GM21367 (cell line): ENCODE data around the gene SKIC2.
A peak's percentile ranks its signal among the peaks of the same experiment; 100 is the strongest.
"Not testable (repeated sequence)": the region's sequence is repeated elsewhere in the genome, so short reads cannot be mapped to it uniquely, and the experiment has no call there.

ENCODE experiments used
- ATAC-seq: cut with Tn5 transposase; IDR thresholded peaks from one replicate; pipeline ENCODE4 v1.9.1; 2021; ENCODE audit not compliant: unreplicated experiment

The SKIC2 gene

DNA sequence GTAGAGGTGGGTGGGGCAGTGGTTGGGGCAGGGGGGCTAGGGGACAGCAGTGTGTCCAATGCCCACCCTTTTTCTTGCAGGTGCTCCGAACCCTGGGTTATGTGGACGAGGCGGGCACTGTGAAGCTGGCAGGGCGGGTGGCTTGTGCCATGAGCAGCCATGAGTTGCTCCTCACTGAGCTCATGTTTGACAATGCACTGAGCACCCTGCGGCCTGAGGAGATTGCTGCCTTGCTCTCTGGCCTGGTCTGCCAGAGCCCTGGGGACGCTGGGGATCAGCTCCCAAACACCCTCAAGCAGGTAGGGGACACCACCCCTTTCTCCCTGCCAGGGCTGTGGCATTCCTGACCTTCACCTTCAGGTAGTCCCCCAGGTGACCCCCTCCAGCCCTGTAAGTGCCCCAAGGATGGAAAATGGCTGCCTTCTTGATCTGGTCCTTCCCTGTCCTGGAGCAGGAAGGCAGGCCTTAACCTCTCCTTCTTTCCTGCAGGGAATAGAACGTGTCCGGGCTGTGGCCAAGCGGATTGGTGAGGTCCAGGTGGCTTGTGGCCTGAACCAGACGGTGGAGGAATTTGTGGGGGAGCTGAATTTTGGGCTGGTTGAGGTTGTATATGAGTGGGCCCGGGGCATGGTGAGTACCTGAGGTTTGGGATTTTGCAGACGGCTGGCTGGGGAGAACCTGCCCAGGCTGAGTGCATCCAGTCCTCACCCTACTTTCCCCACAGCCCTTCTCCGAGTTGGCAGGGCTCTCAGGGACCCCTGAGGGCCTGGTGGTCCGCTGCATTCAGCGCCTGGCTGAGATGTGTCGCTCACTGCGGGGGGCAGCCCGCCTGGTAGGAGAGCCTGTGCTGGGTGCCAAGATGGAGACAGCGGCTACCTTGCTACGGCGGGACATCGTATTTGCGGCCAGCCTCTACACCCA lies 10.1 kb downstream of the SKIC2 start:
- no peak for ATAC-seq

DNA sequence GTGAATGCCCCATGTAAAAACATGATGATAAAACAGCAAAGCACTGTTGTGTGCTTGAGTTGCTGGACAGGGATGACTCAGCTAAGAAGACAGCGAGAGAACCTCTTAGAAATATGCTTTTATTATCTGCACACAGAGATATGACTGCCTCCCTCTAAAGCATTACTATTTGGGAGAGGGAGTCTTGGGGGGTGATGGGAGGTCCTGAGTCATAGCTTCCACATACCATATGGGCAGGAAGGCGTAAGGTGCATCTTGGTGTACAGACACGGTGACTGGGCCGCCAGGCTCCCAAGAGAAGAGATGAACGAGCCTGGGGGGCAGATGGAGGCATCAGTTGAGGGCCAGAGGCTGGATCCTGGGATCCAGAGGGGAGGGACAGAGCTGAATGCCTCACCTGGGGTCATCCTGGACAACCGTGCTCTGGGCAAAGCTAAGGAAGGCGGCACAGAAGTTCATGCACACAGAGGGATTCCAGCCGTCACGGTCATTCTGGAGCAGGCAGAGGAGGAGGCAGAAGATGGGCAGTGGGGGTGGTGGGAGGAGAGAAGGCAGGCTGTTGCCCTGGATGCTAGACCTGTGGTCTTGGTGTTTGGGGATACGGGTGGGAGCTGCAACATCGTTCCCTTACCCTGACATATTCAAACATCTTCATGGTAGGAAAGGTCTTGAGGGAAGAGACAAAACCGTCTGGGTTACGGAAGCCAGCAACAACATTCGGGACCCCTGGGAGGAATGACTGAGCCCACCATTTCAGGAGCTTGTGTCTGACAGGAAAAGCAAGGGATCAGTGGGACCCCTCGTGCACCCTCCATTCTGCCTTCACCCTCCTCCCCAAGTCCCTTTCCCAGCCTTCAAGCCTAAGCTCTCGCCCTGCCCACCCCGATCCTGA lies 11.0 kb downstream of the SKIC2 start:
- no peak for ATAC-seq

DNA sequence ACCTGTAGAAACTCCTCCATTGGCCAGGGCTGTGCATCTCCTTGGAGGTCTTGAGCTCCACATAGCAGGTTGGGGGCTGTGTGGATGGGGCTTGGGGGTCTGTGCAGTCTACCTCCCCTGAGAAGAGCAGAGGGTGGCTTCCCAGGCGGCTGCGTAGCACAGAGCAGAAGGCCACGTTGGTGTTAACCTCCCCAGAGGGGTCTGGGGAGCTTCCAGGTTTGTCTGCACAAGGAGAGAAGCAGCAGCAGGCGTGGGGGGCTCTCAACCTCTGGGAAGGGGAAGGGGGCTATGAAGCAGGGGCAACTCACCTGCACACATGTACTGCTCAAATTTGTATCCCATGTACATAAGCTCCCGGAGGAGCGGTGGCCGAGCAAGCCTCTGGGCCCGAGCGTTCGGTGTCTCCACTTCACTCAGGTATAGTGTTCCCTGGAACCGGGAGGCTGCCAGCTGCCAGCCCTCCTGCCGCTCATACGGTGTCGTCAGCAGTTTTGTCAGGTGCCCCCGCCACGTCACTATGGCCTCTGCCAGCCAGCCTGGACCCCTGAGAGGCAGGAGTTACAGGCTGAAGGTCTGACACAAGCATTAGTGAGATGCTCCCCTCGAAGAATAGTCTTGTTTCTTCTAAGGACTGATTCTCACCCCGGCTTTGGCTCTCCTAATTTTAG lies 11.8 kb downstream of the SKIC2 start:
- ATAC-seq: no peak

DNA sequence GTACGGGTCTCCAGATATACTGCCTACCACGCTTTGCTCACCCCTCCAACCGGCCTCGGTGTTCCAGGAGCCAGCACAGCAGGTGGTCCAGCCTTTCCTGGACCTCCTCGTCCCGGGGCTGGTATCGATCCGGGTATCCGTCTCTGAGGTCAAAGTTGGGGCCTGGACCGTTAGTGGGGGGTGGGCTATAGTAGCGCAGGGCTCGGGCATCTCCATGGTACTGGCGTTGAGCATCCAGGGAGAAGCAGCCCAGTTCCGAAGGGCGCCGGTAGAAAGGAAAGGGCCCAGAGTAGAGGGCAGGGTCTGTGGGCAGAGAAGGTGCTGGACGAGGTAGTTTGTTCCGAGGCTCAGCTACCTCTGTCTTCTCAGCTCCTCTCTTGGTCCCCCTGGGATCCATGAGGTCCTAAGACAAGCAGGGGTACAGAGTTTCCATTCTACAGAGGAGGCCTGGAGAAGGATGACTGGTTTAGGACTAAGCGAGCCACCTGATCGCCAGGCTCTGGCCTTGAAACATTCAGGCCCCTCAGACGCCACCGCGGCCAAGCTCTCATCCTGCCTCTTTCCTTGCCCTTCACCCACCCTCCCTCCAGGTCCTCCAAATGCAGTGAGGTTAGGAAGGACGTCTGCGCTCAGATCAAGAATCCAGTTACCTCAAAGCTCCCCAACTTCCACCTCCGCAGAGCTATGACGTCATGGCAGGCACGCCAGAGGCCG lies 12.5 kb downstream of the SKIC2 start:
- ATAC-seq: no peak

DNA sequence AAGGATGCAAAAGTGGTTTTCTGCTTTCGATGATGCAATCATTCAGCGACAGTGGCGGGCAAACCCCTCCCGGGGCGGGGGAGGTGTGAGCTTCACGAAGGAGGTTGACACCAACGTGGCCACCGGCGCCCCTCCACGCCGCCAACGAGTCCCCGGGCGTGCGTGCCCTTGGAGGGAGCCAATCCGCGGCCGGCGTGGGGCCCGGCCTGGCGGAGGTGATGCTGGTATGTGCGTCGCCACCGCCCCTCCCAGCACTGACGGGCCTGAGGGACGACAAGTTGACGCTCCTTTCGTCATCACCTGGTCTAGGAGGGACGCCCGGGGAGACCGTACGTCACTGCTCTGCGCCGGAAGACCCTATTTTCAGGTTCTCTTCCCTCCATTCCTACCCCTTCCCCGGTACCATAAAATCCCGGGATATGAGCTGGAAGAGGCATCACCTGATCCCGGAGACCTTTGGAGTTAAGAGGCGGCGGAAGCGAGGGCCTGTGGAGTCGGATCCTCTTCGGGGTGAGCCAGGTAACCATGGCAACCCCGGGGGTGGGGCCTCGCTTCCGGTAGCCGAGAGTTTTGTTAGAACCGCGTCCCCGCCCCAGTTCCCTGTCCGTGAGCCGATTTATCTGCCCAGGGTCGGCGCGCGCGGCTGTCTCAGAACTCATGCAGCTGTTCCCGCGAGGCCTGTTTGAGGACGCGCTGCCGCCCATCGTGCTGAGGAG lies 13.2 kb downstream of the SKIC2 start, which contains the start of gene DXO:
Gene DXO (minus strand): TSS at position 146 of the 716 bp plus-strand sequence. CDS start 463 bp downstream, outside the sequence.
- peak; percentile 68 for ATAC-seq

DNA sequence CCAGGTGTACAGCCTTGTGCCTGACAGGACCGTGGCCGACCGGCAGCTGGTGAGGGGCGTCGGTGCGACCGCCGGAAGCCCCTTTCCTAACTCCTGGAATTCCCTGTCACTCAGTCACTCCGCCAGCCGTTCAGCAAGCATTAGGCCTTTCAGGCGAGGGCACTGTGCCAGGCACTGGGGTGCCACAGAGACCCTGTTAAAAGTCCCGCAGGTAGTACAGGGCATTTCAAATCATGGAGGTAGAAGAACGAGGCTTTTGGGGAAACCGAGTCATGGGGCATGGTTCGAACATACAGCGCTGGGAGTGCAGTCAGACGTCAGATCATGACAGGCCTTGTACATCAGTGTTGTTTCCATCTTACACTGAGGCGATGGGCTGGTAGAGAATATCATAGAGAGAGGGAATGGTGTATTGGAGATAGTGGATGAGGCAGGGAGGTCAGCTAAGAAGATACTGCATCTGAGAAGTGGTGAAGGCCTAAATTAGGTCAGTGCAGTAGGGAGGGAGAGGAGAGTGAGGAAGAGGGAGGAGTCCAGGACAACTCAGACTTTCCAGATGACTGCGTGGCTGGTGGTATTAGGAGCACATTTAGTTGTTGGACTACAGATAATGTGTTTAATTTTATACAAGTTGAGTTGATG lies 13.9 kb downstream of the SKIC2 start:
- ATAC-seq: no peak

DNA sequence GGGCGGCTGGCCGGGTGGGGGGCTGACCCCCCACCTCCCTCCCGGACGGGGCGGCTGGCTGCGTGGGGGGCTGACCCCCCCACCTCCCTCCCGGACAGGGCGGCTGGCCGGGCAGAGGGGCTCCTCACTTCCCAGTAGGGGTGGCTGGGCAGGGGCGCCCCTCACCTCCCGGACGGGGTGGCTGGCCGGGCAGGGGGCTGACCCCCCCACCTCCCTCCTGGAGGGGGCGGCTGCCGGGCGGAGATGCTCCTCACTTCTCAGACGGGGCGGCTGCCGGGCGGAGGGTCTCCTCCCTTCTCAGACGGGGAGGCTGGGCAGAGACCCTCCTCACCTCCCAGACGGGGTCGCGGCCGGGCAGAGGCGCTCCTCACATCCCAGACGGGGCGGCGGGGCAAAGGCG lies 17.1 kb downstream of the SKIC2 start:
- ATAC-seq: not testable (repeated sequence)

DNA sequence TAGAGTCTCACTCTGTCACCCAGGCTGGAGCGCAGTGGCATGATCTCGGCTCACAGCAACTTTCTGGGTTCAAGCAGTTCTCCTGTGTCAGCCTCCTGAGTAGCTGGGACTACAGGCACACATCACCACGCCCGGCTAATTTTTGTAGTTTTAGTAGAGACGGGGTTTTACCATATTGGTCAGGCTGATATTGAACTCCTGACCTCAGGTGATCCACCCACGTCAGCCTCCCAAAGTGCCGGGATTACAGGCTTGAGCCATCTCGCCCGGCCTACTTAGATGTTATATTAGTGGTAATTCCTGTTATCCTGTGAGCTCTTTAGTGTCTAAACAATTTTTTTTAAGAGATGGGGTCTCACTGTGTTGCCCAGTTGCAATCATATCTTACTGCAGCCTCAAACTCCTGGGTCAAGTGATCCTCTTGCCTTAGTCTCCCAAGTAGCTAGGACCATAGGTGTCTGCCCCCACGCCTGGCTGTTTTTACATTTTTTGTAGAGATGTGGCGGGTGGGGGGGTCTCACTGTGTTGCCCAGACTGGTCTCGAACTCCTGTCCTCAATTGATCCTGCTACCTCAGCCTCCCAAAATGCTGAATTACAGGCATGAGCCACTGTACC lies 18.9 kb downstream of the SKIC2 start:
- no peak for ATAC-seq

DNA sequence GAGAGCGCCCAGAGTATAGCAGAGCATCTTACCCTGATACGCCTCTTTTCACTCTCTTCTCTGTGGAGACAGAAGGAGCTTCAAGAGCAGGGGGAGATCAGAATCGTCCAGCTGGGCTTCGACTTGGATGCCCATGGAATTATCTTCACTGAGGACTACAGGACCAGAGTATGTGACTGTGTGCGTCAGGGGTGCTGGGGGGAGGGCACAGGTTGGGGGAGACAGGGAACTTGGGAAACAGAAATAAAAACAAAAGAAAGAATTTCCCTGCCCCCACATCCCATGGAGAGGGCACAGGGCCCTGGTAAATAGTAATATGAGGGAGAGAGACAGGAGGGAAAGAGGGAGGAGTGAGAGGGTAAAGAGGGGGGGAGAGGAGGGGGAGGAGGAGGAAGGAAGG lies 19.9 kb downstream of the SKIC2 start:
- no peak for ATAC-seq

DNA sequence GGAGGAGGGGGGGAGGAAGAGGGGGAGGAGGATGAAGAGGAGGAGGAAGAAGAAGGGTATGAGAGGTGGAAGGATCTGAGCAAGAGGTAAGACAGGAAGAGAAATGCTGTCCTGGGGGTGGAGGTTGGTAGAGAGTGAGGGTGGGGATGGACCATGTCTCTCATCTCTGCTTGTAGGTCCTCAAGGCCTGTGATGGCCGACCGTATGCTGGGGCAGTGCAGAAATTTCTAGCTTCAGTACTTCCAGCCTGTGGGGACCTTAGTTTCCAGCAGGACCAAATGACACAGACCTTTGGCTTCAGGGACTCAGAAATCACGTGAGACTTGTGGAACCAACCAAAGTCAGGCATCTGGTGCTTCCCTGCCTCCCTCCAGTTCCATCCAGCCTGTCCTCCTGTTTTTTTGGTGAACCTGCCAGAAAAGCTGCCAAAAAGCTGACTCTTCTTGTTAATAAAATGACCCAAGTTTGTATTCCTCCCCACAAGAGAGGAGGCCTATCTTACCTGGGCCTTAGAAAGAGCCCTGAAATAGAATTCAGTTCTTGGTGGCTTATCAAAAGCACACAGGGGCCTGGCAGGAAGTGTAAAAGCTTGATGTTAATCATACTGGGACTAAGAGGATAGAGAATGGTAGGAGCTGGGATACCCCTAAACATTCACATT lies 20.4 kb downstream of the SKIC2 start:
- ATAC-seq: no peak

DNA sequence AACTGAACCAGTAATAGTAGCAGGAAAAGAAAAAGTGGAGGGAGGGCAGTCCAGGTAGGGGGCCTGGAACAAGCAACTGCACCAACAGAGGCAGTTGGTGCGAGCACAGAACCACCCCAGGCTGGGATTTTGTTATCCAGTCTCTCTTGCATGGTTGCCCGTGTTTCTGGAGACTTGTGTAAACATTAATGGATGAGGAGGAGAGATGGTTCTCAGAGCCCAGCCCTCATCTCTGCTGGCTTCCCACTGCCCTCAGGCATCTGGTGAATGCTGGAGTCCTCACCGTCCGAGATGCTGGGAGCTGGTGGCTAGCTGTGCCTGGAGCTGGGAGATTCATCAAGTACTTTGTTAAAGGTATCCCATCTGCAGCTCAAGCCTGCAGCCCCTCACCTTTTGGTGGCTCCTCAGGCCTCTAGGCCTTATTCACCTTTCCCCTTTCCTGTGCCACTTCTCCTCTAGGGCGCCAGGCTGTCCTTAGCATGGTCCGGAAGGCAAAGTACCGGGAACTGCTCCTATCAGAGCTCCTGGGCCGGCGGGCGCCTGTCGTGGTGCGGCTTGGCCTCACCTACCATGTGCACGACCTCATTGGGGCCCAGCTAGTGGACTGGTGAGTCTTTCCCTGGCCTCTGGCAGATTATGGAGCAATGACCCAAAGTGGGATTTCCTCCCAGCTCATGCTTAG lies 21.4 kb downstream of the SKIC2 start:
- not testable (repeated sequence) for ATAC-seq

DNA sequence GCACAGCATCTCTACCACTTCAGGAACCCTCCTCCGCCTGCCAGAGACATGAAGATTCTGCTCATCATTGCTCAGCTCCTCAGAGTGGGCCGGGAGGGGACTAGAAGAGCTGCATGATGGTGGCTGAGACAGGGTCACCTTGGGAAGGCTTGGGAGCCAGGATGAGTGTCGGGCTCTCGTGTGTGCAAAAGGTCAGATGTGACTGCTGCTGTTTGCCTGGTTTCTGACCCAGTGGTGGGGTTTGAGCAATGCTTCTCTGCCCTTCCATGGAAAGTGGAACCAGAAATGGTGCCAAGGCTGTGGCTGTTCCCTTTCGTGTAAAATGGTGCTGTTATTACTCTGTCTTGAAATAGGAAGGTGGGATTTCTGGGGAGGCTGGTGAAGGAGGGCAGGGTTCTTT lies 22.0 kb downstream of the SKIC2 start:
- ATAC-seq: not testable (repeated sequence)

DNA sequence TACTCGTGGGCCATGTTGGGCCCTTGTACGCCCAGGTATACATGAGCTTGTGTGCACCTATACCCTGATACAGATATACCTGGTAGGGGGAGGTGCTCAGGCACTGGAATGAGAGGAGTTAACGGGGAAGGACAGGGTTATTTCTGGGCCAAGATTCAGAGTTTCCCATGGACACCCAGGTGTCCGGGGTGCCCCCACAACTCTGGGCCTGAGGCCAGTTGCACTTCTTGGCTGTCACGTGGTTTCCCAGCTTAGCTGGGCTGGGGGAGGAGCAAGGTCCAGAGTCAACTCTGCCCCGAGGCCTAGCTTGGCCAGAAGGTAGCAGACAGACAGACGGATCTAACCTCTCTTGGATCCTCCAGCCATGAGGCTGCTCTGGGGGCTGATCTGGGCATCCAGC lies 22.8 kb downstream of the SKIC2 start, which contains the start of gene C4A:
Gene C4A (plus strand): TSS at position 314 of the 400 bp plus-strand sequence. CDS start 51 bp downstream, at position 365.
- ATAC-seq: not testable (repeated sequence)

DNA sequence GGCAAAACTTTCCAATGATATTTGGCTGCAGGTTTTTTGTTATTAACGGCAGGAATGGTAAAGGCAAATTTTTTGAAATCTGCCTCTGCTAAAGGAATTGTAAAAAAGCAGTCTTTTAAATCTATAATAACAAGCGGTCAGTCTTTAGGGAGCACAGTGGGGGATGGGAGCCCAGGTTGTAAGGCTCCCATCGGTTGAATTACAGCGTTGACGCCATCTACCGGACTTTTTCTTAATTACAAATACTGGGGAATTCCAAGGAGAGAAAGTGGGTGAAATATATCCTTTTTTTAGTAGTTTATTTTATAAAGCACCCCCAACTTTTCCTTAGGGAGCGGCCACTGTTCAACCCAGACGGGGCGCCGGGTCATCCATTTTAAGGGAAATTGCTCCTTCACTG lies 30.4 kb downstream of the SKIC2 start:
- not testable (repeated sequence) for ATAC-seq

DNA sequence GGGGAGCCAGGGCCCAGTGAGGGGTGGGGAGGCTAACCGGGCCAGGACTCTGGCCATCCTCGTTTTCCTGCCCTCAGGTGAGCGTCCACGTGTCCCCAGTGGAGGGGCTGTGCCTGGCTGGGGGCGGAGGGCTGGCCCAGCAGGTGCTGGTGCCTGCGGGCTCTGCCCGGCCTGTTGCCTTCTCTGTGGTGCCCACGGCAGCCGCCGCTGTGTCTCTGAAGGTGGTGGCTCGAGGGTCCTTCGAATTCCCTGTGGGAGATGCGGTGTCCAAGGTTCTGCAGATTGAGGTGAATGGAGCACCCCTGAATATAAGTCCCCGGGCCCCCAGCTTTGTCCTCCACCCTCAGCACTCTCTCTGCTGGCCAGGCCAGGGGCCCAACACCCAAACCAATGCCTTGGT lies 35.4 kb downstream of the SKIC2 start:
- ATAC-seq: not testable (repeated sequence)

DNA sequence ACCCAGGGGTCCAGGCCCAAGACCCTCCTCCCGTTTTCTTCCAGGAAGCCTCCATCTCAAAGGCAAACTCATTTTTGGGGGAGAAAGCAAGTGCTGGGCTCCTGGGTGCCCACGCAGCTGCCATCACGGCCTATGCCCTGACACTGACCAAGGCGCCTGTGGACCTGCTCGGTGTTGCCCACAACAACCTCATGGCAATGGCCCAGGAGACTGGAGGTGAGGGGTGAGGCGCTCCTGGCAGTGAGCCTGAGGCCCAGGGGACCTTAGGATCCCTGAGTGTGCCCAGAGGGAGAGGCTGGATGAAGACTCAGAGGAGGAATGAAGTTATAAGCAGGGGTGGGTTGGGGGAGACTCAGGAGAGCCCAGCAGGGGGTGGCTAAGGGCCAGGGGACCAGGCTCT lies 37.4 kb downstream of the SKIC2 start:
- ATAC-seq: not testable (repeated sequence)

DNA sequence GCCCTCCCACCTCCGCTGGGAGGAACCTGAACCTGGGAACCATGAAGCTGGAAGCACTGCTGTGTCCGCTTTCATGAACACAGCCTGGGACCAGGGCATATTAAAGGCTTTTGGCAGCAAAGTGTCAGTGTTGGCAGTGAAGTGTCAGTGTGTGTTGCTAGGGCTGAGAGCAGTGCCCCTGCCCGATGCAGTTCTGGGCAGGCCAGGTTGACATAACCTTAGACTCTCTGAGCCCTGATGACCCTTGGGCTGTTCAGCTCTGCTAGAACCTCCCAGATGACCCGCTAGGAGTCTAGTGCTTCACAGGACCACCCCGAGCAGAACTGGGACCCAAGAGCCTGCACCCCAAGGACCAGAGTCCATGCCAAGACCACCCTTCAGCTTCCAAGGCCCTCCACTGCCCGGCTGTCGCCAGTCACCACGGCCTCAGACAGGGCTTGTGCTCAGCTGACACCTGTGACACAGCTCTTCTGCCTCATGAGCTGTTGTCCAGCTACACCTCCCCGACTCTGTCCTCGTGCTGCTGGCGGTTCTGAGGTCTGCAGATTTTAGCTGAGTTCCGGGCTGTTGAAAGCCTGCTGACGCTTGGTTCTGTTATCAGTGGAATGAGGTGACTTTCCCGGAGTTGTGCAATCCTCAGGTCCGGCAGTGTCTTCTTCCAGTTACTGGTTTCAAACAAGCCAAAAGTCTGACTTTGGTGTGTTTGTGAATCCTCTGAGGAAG lies 43.7 kb downstream of the SKIC2 start:
- ATAC-seq: not testable (repeated sequence)
